Activated T-helper 9 cell treated with anti-CD3 and anti-CD28 coated beads, Interleukin-2, amount 50 U/mL, for 16 hours (primary cell): Measurements from ENCODE around the gene AKT1.
"Not testable (repeated sequence)": the region's sequence is repeated elsewhere in the genome, so short reads cannot be mapped to it uniquely, and the experiment has no call there.

Experiments
- DNase-seq: peaks from one replicate; pipeline ENCODE4 v3.0.0-alpha.2; 2020; ENCODE audit warnings: low read depth

Gene AKT1

DNA sequence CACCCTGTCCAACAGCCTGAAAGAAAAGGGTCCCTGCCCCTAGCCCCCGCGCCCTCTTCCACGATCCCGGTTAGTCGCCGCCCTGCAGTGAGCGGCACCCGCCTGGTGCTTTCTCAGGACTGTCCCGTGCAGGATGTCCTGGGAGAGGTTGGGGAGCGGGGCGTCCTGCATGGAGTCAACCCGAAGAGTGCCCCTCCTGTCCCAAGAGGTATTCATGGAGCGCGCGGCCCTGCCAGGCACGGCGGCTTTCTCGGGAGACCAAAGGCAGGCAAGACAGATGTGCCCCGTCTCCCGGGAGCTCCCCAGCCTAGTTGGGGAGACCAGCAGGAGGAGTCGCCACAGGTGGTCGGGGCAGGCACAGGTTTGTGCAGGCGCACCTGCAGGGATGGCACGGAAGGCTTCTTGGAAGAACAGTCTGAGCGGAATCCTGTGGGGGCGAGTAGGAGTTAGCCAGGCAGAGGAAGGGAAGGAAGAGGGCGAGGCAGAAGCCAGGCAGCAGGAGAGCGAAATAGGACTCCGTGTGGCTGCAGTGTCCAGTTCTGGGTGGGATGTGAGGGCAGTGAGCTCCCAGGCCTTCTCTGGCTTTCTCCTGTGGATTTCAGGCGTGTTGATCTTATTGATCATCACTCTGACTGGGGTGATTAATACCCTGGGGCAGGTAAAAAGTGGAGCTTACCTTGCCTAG is 41.9 kb downstream of the AKT1 start:
- DNase-seq: no peak

DNA sequence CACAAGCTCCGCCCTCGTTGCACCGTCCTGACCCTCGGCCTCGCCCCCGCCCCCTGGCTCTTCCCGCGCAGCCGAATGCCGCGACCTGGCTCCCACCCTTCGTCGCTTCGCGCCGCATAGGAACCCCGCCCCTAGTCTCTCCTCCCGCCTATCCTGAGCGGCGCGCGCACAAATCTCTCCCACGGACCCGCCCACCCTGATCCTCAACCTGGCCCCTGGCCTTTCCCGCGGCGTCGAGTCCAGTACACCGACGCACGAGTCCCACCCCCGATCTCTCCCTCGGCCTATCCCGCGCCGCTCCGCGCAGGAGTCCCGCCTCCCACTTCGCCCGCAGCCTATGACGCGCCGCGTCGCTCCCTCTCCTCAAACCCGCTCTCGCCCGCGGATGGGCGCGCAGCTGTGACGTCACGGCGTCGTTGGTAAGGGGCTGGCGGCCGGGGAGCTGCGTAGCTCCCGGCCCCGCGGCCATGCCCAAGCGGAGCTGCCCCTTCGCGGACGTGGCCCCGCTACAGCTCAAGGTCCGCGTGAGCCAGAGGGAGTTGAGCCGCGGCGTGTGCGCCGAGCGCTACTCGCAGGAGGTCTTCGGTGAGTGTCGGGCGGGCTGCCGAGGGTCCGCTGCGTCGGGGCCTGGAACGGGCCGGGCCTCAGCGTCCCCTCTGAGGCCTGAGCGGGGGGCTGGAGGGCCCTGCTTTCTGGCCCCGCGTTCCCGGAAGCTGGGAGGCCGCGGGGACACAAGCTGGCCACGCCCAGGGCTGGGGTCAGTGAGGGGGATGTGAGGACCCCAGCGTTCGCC is 42.6 kb downstream of the AKT1 start, which contains the start of gene SIVA1:
Gene SIVA1 (plus strand): TSS at position 413 of the 793 bp plus-strand sequence. CDS start 55 bp downstream, at position 468.
- peak; percentile 99 for DNase-seq

DNA sequence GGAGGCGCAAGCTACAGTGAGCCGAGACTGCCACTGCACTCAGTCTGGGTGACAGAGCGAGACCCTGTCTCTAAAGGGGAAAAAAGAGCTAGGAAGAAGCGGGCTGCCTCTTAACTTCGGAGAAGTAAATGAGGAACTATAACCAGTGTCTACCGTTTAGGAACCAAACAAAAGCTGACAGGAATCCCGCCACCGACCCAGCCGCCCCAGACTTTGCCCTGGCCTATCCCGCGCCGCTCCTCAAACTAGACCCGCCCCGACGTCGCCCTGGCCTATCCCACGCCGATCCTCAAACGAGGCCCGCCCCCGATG is 43.2 kb downstream of the AKT1 start:
- DNase-seq: no peak

DNA sequence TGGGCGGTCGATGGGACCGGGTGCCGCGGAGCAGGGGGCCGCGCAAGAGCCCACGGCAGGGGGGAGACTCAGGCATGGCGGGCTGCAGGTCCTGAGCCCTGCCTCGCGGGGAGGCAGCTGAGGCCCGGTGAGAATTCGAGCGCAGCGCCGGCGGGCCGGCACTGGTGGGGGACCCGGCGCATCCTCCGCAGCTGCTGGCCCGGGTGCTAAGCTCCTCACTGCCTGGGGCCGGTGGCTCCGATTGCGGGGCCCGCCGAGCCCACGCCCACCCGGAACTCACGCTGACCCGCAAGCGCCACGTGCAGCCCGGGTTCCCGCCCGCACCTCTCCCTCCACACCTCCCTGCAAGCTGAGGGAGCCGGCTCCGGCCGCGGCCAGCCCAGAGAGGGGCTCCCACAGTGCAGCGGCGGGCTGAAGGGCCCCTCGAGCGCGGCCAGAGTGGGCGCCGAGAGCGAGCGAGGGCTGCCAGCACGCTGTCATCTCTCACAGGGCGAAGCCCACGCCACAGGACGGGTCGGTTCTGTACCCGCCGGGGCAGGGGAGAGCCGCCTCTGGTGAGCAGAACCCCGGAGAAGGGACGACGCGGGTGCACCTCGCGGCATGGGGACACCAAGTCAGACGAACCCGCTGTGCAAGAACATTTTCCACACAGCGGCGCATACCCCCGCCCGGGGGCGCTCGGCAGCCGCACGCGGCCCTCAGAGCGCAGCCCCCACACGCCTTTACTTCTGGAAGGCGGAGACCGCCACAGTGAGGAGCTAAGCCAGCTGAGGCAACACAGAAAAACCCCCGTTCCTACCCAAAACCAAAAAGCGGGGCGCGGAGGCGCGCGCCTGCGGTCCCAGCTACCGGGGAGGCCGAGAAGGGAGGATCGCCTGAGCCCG is 43.8 kb downstream of the AKT1 start:
- DNase-seq: peak; percentile 18

DNA sequence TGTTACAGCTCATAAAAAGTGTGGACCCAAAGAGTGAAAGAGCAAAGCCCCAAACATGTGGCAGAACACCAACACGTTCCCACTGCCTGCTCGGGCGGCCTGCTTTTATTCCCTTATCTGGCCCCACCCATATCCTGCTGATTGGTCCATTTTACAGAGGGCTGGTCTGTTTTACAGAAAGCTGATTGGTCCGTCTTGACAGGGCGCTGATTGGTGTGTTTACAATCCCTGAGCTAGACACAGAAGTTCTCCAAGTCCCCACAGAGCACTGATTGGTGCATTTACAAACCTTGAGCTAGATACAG is 44.8 kb downstream of the AKT1 start:
- not testable (repeated sequence) for DNase-seq

DNA sequence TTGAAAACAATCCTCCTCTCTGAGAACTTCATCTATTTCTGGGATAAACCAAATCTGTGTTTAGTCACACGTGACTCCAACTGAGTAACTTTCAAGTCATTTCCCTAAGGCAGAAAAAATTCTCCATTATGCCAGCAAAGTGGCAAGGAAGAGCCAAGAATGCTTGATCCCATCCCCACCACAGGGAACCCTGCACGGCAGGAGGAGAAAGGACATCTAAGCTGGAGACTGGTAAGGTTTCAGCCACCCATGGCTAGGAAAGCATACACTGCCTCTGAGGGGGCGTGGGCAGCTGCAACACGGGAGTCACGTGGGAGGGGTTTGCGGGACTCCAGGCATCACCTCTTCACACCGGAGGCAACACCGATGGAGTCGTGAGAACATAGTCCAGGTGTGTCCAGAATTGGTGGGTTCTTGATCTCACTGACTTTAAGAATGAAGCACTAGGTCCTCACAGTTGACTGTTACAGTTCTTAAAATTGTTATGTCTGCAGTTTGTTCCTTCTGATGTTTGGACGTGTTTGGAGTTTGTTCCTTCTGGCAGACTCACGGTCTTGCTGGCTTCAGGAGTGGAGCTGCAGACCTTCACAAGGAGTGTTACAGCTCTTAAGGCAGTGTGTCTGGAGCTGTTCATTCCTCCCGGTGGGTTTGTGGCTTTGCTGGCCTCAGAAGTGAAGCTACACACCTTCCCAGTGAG is 45.3 kb downstream of the AKT1 start:
- no peak for DNase-seq

DNA sequence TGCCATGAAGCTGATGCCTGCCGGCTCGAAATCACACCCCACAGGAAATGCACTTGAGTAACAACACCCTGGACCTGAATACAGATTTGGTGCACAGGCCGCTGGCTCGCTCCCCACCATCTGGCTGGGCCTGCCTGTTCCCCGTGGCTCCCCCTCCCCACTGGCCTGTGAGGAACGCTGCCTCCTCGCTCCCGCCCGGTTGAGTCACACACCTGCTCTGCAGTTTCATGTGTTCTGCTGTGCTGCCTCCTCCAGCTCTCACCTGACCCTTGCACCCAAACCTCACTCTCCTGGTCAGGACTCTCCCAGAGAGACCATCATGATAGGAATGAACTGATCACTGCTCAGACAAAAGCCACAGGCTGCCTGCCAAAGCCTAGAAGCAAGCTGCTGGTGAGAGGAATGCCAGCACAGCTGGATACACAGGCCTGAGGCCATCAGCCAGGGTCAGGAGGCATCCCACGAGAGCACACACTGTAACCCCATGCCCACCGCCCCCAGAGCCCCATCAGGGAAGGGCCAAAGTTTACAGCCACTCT is 46.4 kb downstream of the AKT1 start:
- no peak for DNase-seq

DNA sequence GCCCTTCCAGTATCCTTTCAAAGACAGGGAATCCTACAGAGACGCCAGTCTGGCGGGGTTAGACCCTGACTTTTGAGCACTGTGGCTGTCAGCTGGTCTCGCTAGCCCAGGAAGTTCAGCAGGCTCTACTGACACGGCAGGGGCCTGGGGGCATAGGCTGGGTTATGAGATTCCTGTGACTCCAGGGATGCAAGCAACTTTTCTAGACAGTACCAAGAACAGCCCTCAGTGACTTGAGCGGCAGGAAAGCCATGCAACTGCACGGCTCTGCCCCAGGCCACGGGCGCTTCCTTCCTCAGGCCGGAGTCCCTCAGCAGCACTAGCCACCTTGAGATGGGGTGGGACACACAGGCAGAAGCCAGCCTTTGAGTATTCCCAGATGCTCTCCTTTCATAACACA is 47.7 kb downstream of the AKT1 start:
- DNase-seq: no peak

DNA sequence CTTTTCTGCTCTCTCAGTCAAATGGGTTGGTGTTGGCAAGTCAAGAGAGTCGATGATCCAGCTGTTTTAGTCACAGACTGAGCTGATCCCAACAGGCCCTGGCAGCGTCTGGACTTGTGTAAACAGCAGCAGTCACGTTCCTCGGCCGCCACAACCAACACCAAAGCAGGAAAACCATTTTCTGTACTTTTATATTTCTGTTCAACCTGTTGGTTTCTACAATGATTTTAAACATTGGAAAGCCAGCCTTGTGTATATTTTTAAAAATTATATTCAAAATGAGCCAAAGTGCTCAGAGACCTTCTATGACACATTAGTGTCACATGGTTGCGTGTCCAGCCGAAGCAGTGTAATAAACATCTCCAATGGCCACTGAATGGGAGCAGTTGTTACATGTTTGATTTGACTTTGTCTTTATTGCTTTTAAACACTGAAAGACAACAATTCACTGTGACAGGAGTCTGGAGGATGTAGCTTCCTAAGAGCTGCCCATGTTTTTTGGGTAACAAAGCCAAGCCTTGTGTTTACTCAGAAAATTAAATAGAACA is 48.5 kb downstream of the AKT1 start:
- DNase-seq: no peak

DNA sequence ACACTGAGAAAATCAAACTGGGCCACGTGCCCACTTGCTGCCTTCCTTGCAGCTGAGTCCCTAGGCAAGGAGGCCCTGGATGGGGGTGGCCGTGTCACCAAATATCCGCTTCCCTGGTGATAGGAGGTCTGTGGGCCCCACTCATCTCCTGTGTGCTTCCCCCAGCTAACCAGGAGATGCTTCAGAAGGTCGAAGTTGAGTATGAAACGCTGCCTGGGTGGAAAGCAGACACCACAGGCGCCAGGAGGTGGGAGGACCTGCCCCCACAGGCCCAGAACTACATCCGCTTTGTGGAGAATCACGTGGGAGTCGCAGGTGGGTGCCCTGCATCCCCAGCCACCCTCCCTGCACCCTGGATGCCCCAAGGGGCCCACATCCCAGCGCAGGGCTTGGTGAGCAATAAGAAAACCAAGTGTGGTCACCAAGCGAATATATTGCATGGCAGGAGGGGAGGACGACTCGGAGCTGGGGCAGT is 49.4 kb downstream of the AKT1 start:
- no peak for DNase-seq

DNA sequence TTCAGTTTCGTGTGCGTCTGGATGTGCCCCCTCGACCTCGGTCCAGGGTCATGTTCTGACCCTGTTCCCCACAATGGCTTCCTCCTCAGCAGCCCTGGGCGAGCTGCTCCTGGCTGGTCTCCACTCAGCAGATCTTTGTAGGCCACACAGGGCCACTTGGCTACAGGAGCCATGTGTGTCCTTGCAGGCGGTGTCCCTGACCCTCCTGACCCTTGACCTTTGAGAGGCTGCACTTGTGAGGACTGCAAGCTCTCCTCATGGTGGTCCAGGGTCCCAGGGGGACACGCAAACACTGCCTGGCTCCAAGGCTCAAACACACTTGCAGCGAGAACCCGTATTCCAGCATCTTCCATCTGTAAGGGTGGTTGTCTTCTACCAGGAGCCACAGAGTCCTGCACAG is 50.1 kb downstream of the AKT1 start:
- no peak for DNase-seq

DNA sequence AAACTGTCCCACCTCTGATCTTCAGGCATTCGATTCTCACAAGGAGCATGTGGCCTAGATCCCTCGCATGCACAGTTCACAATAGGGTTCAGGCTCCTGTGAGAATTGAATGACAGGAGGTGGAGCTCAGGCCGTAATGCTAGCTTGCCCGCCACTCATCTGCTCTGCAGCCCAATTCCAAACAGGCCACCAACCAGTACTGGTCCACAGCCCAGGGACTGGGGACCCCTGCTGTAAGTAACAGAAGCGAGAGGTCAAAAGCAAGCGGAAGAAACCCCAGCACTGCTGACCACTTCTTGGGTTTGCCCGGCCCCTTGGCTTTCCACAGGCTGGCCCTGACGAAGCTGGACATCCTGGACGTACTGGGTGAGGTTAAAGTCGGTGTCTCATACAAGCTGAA is 51.1 kb downstream of the AKT1 start:
- DNase-seq: no peak

DNA sequence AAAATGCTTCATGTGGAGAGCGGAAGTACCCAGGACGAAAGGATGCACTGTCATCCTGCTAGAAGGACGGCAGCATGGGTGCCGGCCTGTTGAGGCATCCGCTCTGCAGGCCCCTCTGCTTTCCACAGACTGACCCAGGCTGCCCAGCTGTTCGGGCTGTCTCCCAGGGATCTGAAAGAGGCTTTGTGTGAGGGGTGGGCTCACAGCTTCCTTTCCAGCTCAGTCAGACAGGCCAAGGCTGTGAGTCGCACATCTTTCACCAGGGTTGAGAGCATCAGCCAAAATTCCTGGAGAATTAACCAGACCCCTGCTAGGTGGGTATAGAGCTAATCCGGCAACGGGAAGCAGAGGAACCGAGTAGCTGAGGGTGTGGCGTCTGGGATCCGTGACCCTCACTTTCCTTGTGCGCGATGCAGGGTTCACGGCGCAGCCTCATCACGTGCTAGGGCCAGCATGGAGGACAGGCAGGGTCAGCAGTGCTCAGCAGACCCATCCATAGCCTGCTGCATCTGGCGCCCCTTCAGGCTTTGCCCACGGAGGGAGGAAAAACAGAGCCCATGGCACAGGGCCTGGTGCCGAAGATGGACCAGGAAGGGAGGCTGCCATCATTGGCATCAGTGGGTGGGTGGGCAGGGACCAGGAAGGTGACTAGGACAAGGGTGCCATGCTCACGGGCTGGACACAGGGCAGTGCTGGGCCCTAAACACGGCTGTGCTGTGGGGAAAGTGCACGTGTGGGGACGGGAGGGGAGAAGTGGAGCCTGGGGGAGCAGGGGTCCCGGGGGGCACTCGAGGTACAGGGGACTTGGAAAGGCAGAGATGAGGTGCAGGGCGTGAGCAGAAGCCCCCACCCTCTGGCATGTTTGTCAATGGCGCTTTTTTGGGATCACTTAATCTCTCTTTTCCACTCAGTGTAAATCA is 51.8 kb downstream of the AKT1 start:
- no peak for DNase-seq

DNA sequence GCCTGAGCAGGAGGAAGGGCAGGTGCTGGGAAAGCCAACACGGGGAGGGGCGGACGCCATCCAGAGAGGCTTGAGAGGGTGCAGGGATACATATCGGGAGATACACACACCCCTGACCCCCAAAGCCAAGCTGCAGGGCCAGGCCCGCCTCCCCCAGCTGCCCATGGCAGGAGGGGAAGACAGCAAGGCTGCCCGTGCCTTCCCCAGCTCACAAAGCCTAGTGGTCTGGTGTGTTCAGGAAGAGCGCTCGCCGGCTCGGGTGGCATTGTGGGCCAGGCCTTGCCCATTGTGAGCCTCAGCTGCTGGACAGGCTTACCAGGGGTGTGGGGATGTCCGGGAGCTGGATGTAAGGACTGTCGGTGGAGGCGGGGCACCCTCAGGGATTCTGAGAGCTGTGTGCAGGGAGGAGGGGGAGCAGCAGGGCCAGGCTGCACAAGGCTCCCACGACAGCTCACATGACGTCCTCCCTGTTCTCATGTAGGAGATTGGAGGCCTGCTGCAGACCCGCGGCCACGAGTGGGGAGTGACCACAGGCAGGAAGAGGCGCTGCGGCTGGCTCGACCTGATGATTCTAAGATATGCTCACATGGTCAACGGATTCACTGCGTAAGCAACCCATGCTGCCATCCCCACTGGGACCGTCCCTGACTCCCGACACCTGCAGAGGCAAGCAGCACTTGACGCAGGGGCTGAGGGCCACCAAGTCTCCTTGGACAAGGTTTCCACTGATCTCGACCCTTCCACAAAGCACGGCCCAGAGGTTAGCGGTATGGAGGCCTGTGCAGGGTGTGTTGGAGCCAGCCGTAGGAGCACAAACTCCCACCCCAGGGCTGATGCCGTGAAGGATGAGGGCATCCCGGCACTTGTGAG is 52.7 kb downstream of the AKT1 start:
- no peak for DNase-seq

DNA sequence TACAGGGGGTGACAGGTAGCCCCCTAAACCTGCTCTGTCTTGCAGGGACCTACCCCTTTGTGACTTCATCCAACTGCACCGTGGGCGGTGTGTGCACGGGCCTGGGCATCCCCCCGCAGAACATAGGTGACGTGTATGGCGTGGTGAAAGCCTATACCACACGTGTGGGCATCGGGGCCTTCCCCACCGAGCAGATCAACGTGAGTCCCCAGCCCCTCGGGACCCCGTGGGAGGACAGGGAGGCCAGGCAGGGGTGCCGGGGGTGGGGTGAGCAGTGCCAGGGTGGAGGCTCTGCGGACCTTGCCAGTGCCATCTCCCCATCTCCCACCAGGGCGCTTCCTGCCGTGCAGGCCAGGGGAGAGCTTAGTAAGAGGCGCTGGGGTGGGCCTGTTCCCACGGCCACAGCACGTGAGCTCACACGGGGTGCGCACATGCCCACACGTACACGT is 53.7 kb downstream of the AKT1 start:
- no peak for DNase-seq

DNA sequence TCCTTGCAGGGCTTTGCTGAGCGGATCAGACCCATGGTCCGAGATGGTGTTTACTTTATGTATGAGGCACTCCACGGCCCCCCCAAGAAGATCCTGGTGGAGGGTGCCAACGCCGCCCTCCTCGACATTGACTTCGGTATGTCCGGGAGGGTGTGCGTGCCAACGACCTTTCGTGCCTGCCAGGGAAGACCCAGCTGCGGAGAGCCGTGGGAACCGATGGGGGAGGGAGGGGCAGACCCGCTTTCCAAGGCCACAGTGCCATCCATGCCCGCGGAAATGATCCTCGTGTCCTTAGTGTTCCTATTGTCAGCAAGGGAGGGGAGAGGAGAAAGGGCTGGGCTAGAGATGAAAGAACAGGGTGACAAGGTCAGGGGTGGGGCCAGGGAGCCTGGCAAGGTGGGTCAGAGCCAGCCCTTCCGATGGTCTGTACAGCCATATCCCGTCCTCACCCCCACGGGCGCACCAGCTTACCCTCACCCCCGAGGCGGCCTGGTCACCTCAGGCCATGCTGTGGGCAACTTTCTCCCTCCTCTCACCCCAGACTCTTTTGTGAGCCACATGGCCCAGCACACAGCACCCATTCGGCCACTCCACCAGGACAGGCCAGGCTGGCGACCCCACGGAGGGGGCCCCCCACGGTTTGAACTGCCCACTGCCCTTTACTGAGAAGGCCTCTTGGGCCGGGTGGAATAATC is 54.3 kb downstream of the AKT1 start:
- no peak for DNase-seq

DNA sequence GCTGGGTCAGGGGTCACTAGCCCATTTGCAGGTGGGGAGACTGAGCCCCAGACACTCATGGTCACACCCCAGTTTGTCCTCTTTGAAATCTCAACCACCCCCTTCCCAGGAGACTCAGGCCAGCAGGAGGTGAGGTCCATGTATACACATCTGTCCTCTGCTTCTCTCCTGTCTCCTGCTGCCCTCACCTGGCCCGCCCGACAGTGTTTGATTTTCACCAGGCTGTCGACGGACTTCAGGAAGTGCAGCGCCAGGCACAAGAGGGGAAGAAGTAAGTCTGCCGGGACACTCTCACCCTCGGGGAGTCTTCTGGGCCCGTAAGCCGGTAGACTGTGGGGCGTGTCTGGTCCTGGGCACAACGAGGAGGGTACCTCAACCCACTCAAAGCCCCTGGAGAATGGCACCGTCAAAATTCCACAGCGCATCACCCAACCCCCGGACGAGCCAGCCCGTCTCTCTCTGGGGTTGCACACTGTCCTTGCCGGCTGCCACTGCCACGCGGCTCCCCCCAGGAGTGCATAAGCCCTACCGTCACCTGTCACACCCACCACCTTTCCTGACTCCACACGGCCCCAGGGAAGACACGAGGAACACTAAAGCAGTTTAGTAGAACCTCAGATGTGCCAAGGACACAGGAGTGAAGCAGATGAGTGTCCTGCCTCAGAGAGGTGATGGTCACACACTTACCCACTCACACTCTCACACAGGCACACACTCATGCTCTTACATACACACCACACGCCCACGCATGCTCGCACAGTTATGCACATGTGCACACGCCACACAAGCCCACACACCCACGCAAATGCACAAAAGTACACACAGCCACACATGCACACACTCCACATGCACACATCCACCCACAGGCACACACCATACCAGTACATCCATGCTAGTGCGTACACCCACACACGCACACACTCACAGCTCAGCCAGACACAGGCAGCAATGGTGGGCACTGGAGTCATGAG is 55.7 kb downstream of the AKT1 start:
- no peak for DNase-seq

DNA sequence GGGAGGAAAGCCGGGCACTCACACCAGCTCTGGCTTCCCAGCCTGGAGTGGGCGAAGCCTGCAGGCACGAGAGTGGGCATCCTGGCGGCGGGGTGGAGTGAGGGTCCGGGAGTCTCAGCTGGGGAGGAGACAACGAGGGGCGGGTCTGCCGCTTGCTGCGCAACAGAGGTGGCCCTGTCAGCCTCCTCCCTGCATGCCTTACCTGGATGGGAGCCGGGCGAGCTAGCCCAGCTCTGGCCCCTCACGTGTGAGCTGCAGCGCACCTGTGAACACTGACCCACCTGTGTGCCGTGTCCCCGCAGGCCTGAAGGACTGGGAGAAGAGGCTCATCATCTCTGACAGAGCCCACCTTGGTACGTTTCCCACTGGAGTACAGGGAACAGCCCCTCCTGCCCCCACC is 56.5 kb downstream of the AKT1 start:
- no peak for DNase-seq
